ENCODE results near the gene TTLL12. TPM values are rescaled to one million over a fixed set of nuclear protein-coding genes. Genes with fewer than 3 reads are reported as not detected.

Gene TTLL12
- total RNA-seq, 1 experiment from 2014 or later, result 61.0 TPM

- Mint-ChIP-seq H3K4me1 (ENCODE audit: insufficient read depth, unreplicated experiment) (peaks cover 25% of the 10 kb centered on the region), H3K27me3 (ENCODE audit: insufficient read depth, unreplicated experiment) (no peaks in the 10 kb centered on the region), H3K27ac (ENCODE audit: low read depth, unreplicated experiment) (no peak overlapping the region), H3K9me3 (ENCODE audit: unreplicated experiment) (no peaks in the 10 kb centered on the region), H3K4me3 (ENCODE audit: unreplicated experiment) (no peak overlapping the region), H3K36me3 (ENCODE audit: insufficient read depth, unreplicated experiment) (peaks cover 59% of the 10 kb centered on the region)
- intact Hi-C loops (cut with micrococcal nuclease), result no loop called here
- TF ChIP-seq CTCF (IDR thresholded peaks at IDR 0.05; ENCODE audit: unreplicated experiment), result no peak
- ChIA-PET CTCF (interaction anchor here (0.6 to 1.6 kb wide), 3 partner anchors 8 to 775 kb away, joined by 3 to 5 read pairs (median 3); no protein-coding TSS in a partner anchor), POLR2A (no interaction called here)
- BruUV-seq (replicated peaks), result no TSS peak
- DNase-seq (ENCODE audit: unreplicated experiment), result no peak
These were observed 26.3 kb downstream of the TTLL12 start for GRCh38 chr22:43160497-43161126.

- H3K27me3 Mint-ChIP-seq (ENCODE audit: insufficient read depth, unreplicated experiment), result no peaks in the 10 kb centered on the region
- no peak for TF ChIP-seq CTCF (IDR thresholded peaks at IDR 0.05; ENCODE audit: unreplicated experiment)
- H3K27ac Mint-ChIP-seq (ENCODE audit: low read depth, unreplicated experiment), result no peak overlapping the region
- H3K9me3 Mint-ChIP-seq (ENCODE audit: unreplicated experiment), result no peaks in the 10 kb centered on the region
- DNase-seq (ENCODE audit: unreplicated experiment), result no peak
- peaks cover 69% of the 10 kb centered on the region for H3K36me3 Mint-ChIP-seq (ENCODE audit: insufficient read depth, unreplicated experiment)
- ChIA-PET POLR2A (interaction anchor here (0.6 to 1.2 kb wide), 3 partner anchors 9 to 219 kb away, joined by 3 to 4 read pairs (median 3); no protein-coding TSS in a partner anchor), CTCF (interaction anchor here (0.6 kb wide), 1 partner anchor 776 kb away, joined by 3 read pairs; no protein-coding TSS in a partner anchor)
- H3K4me1 Mint-ChIP-seq (ENCODE audit: insufficient read depth, unreplicated experiment), result peaks cover 25% of the 10 kb centered on the region
- no peak overlapping the region for H3K4me3 Mint-ChIP-seq (ENCODE audit: unreplicated experiment)
- BruUV-seq (replicated peaks), result no TSS peak
- intact Hi-C loops (cut with micrococcal nuclease), result no loop called here
These were observed 27.3 kb downstream of the TTLL12 start for GRCh38 chr22:43159484-43160178.

- no peaks in the 10 kb centered on the region for H3K9me3 Mint-ChIP-seq (ENCODE audit: unreplicated experiment)
- H3K27me3 Mint-ChIP-seq (ENCODE audit: insufficient read depth, unreplicated experiment), result no peaks in the 10 kb centered on the region
- intact Hi-C loops (cut with micrococcal nuclease), result no loop called here
- POLR2A ChIA-PET, result interaction anchor here (0.5 to 1.2 kb wide), 6 partner anchors 8 to 1507 kb away, joined by 3 to 6 read pairs (median 4); no protein-coding TSS in a partner anchor
- no peak for DNase-seq (ENCODE audit: unreplicated experiment)
- no peak for TF ChIP-seq CTCF (IDR thresholded peaks at IDR 0.05; ENCODE audit: unreplicated experiment)
- peaks cover 19% of the 10 kb centered on the region for H3K4me1 Mint-ChIP-seq (ENCODE audit: insufficient read depth, unreplicated experiment)
- H3K36me3 Mint-ChIP-seq (ENCODE audit: insufficient read depth, unreplicated experiment), result peaks cover 66% of the 10 kb centered on the region
- no peak overlapping the region for H3K27ac Mint-ChIP-seq (ENCODE audit: low read depth, unreplicated experiment)
- no TSS peak for BruUV-seq (replicated peaks)
- CTCF ChIA-PET, result no interaction called here
- H3K4me3 Mint-ChIP-seq (ENCODE audit: unreplicated experiment), result no peak overlapping the region
These were observed 28.0 kb downstream of the TTLL12 start for GRCh38 chr22:43158778-43159483.
